Hematopoietic multipotent progenitor cell (in vitro differentiated cells): ENCODE data around the gene TMEM52B. TPM values are rescaled to one million over a fixed set of nuclear protein-coding genes. Genes with fewer than 3 reads are reported as not detected.

Experiments
- DNase-seq, 3 donors: peaks; one replicate each; pipeline ENCODE4 v3.0.0-alpha.2; 2011 to 2015; ENCODE audit warnings: low read depth in 2 of 3, low spot score in 2 of 3
- total RNA-seq: library from RNA; depleted of rRNA; stranded (reverse); fragments of >200 nt; gene quantifications from one replicate; pipeline ENCODE4 v1.2.3, GENCODE V29; 2012

TMEM52B gene
- total RNA-seq, 1 donor, result under 0.01 TPM

GRCh38 chr12:10236720-10237119 is 57.9 kb downstream of the TMEM52B start:
- no peak for DNase-seq

- no peak for DNase-seq
Observed at GRCh38 chr12:10238526-10238925, 59.7 kb downstream of the TMEM52B start.

- no peak for DNase-seq
Observed at GRCh38 chr12:10241290-10241689, 62.5 kb downstream of the TMEM52B start.

Other genes starting within 250 kb of the TMEM52B start
- not detected for gene CLEC2A, start 246.7 kb upstream of the TMEM52B start, total RNA-seq
- 1.6 TPM for gene CLEC12A, start 207.6 kb upstream of the TMEM52B start, total RNA-seq
- 0.27 TPM for gene CLEC1B, start 179.9 kb upstream of the TMEM52B start, total RNA-seq
- gene CLEC12B, start 168.4 kb upstream of the TMEM52B start, total RNA-seq, result under 0.01 TPM
- gene CLEC9A, start 148.3 kb upstream of the TMEM52B start, total RNA-seq, result 8.3 TPM
- gene CLEC1A, start 80.0 kb upstream of the TMEM52B start, total RNA-seq, result under 0.01 TPM
- 2.4 TPM for gene CLEC7A, start 48.8 kb upstream of the TMEM52B start, total RNA-seq
- not detected for gene OLR1, start 6.9 kb upstream of the TMEM52B start, total RNA-seq
- gene GABARAPL1, start 33.8 kb downstream of the TMEM52B start, total RNA-seq, result 19.9 TPM
- under 0.01 TPM for gene KLRD1, start 128.8 kb downstream of the TMEM52B start, total RNA-seq
- gene KLRK1, start 211.0 kb downstream of the TMEM52B start, total RNA-seq, result under 0.01 TPM
- gene KLRC4, start 230.7 kb downstream of the TMEM52B start, total RNA-seq, result not detected
- not detected for gene KLRC3, start 241.6 kb downstream of the TMEM52B start, total RNA-seq